GM23338 (cell line): ENCODE data around the gene UROS. TPM values are rescaled to one million over a fixed set of nuclear protein-coding genes. Genes with fewer than 3 reads are reported as not detected.

ENCODE experiments used
- ATAC-seq: fragments of 200-7000 bp; cut with Tn5 transposase; 3 replicates; pipeline ENCODE4 v1.9.1; 2020
- DNase-seq: peaks from one replicate; pipeline ENCODE4 v3.0.0-alpha.2; 2015; ENCODE audit warnings: low spot score
- H2AFZ ChIP-seq: fragments of 200-600 bp; sonication (generic); 2 replicates; pipeline ENCODE4 v1.8.0; 2016; ENCODE audit warnings: antibody characterized with exemption, mild to moderate bottlenecking, moderate library complexity
- H3F3A ChIP-seq: fragments of 200-600 bp; sonication (generic); replicated peaks from 2 replicates; pipeline ENCODE4 v1.8.0; 2017; ENCODE audit warnings: antibody characterized with exemption, mixed run types, low read depth
- H3K27ac ChIP-seq: fragments of 200-600 bp; sonication (generic); 2 replicates; pipeline ENCODE4 v1.6.1; 2016; ENCODE audit warnings: low read depth
- H3K27me3 ChIP-seq: fragments of 200-600 bp; sonication (generic); 2 replicates; pipeline ENCODE4 v1.8.0; 2016; ENCODE audit warnings: mild to moderate bottlenecking, mixed run types, moderate library complexity; ENCODE audit not compliant: insufficient read depth
- H3K36me3 ChIP-seq: fragments of 200-600 bp; sonication (generic); 2 replicates; pipeline ENCODE4 v1.8.0; 2016; ENCODE audit warnings: mild to moderate bottlenecking; ENCODE audit not compliant: insufficient read depth
- H3K4me1 ChIP-seq: fragments of 200-600 bp; sonication (generic); 2 replicates; pipeline ENCODE4 v1.8.0; 2016; ENCODE audit warnings: mild to moderate bottlenecking, moderate library complexity; ENCODE audit not compliant: insufficient read depth
- H3K4me2 ChIP-seq: fragments of 200-600 bp; sonication (generic); 2 replicates; pipeline ENCODE4 v1.7.1; 2017; ENCODE audit warnings: mixed run types
- H3K4me3 ChIP-seq: fragments of 200-600 bp; sonication (generic); 2 replicates; pipeline ENCODE4 v1.6.1; 2016; ENCODE audit warnings: mixed run types
- H3K79me2 ChIP-seq: fragments of 200-600 bp; sonication (generic); replicated peaks from 2 replicates; pipeline ENCODE4 v1.8.0; 2017; ENCODE audit warnings: mild to moderate bottlenecking; ENCODE audit not compliant: insufficient read depth
- H3K9me2 ChIP-seq: fragments of 200-600 bp; sonication (generic); 2 replicates; pipeline ENCODE4 v1.8.0; 2017; ENCODE audit not compliant: insufficient read depth
- H4K20me1 ChIP-seq: fragments of 200-600 bp; sonication (generic); replicated peaks from 2 replicates; pipeline ENCODE4 v1.8.0; 2017; ENCODE audit warnings: mild to moderate bottlenecking; ENCODE audit not compliant: insufficient read depth
- H3K27ac Mint-ChIP-seq: 2 replicates; pipeline ENCODE4 v1.8.0; 2020; ENCODE audit warnings: inconsistent platforms, mild to moderate bottlenecking, moderate library complexity, mixed read lengths
- H3K27me3 Mint-ChIP-seq: 3 replicates; pipeline ENCODE4 v1.8.0; 2022; ENCODE audit warnings: low read depth, mild to moderate bottlenecking, moderate library complexity, mixed read lengths, inconsistent platforms; ENCODE audit not compliant: insufficient read depth, poor library complexity
- H3K36me3 Mint-ChIP-seq: 3 replicates; pipeline ENCODE4 v1.8.0; 2021; ENCODE audit warnings: low read depth, mild to moderate bottlenecking, inconsistent platforms, moderate library complexity, mixed read lengths
- H3K4me1 Mint-ChIP-seq: 3 replicates; pipeline ENCODE4 v1.8.0; 2020; ENCODE audit warnings: mild to moderate bottlenecking, inconsistent platforms, mixed read lengths
- H3K4me3 Mint-ChIP-seq: 3 replicates; pipeline ENCODE4 v1.8.0; 2021; ENCODE audit warnings: moderate library complexity, mild to moderate bottlenecking, inconsistent platforms, mixed read lengths
- H3K9me3 Mint-ChIP-seq: 3 replicates; pipeline ENCODE4 v1.8.0; 2020; ENCODE audit warnings: moderate library complexity, mild to moderate bottlenecking, inconsistent platforms, mixed read lengths
- CREB1 ChIP-seq: fragments of 250-450 bp; sonication (Bioruptor Pico); IDR thresholded peaks from 2 replicates; pipeline ENCODE4 v1.5.0; 2020; ENCODE audit warnings: low read depth, mild to moderate bottlenecking, moderate library complexity
- EZH2phosphoT487 ChIP-seq: fragments of 200-600 bp; sonication (generic); IDR thresholded peaks from one replicate; pipeline ENCODE4 v1.8.1; 2018; ENCODE audit warnings: antibody characterized with exemption; ENCODE audit not compliant: unreplicated experiment
- NANOG ChIP-seq: IDR thresholded peaks from 2 replicates; pipeline ENCODE4 v1.6.1; 2016; ENCODE audit warnings: antibody characterized with exemption, borderline replicate concordance
- POLR2AphosphoS5 ChIP-seq: IDR thresholded peaks from 2 replicates; pipeline ENCODE4 v1.6.1; 2016; ENCODE audit warnings: antibody characterized with exemption, low read depth
- STAT1 ChIP-seq: IDR thresholded peaks from one replicate; pipeline ENCODE4 v1.6.1; 2016; ENCODE audit warnings: antibody characterized with exemption; ENCODE audit not compliant: unreplicated experiment
- ZNF114 ChIP-seq: fragments of 250-450 bp; sonication (Bioruptor Pico); IDR thresholded peaks from 2 replicates; pipeline ENCODE4 v1.5.0; 2020; ENCODE audit warnings: mild to moderate bottlenecking, moderate library complexity
- polyA plus RNA-seq: library from polyadenylated mRNA; unstranded; fragments of >200 nt; fragmentation: Nextera tagmentation; extraction: Ambion mirVana; gene quantifications from 2 replicates; pipeline ENCODE4 v1.2.1, GENCODE V29; 2016
- total RNA-seq: library from RNA; depleted of rRNA; stranded (reverse); fragments of >200 nt; shearing (Covaris generic); gene quantifications from 2 replicates; pipeline ENCODE4 v1.2.3, GENCODE V29; 2014
- TF ChIP-seq, protein P1 (sequence below), 2 experiments: fragments of 200-600 bp in 1 of 2; sonication (generic) in 1 of 2; conservative IDR thresholded peaks; 2 replicates each; pipeline versions ENCODE4 v1.5.1 to v1.6.1; 2016 to 2017; ENCODE audit warnings: antibody characterized with exemption in 2 of 2, low read depth in 2 of 2, mild to moderate bottlenecking in 2 of 2, moderate library complexity in 1 of 2
- TF ChIP-seq, protein P2 (sequence below): IDR thresholded peaks from 2 replicates; pipeline ENCODE4 v1.6.1; 2016; ENCODE audit warnings: antibody characterized with exemption
- TF ChIP-seq, protein P3 (sequence below): fragments of 250-450 bp; sonication (Bioruptor Pico); IDR thresholded peaks from 2 replicates; pipeline ENCODE4 v1.5.0; 2020; ENCODE audit warnings: mild to moderate bottlenecking, moderate library complexity

The UROS gene
- total and polyA plus RNA-seq, 2 experiments from 2014 or later: 41.3 to 43.4 TPM

DNA sequence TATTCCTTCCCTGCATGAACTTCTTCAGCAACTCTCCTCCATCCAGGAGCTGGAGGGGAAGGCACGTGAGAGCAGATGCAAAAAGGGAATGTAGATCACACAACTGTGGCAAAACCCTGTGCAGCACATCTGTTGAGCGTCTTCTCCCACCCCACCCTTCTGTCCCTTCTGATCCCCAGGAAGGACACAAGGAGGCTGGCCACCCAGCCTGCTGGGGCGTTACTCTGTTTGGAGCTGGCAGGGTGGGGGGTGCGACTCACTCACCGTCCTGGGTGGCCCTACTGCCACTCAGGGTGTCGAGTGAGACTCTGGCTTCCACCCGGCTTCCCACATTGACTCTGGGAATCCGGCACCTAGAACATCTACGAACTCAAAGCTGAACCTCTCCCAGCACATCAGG, 37.3 kb downstream of the UROS start:
- H3K4me3 Mint-ChIP-seq: no peak overlapping the region
- Histone ChIP-seq H3F3A (no peaks in the 10 kb centered on the region), H3K36me3 (no peaks in the 10 kb centered on the region), H4K20me1 (no peaks in the 10 kb centered on the region), H3K4me3 (no peak overlapping the region), H3K79me2 (no peaks in the 10 kb centered on the region), H3K9me2 (no peaks in the 10 kb centered on the region), H3K4me2 (no peak overlapping the region), H3K27ac (no peak overlapping the region), H3K27me3 (no peaks in the 10 kb centered on the region), H2AFZ (no peak overlapping the region), H3K4me1 (no peaks in the 10 kb centered on the region)
- no peaks in the 10 kb centered on the region; the same call in 2 of the 3 replicates for H3K9me3 Mint-ChIP-seq
- TF ChIP-seq EZH2phosphoT487 (no peak), POLR2AphosphoS5 (no peak), NANOG (no peak), CREB1 (no peak), ZNF114 (CRISPR knock-in tag) (no peak)
- TF ChIP-seq, protein P1, sequence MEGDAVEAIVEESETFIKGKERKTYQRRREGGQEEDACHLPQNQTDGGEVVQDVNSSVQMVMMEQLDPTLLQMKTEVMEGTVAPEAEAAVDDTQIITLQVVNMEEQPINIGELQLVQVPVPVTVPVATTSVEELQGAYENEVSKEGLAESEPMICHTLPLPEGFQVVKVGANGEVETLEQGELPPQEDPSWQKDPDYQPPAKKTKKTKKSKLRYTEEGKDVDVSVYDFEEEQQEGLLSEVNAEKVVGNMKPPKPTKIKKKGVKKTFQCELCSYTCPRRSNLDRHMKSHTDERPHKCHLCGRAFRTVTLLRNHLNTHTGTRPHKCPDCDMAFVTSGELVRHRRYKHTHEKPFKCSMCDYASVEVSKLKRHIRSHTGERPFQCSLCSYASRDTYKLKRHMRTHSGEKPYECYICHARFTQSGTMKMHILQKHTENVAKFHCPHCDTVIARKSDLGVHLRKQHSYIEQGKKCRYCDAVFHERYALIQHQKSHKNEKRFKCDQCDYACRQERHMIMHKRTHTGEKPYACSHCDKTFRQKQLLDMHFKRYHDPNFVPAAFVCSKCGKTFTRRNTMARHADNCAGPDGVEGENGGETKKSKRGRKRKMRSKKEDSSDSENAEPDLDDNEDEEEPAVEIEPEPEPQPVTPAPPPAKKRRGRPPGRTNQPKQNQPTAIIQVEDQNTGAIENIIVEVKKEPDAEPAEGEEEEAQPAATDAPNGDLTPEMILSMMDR (conservative IDR thresholded peaks at IDR 0.05; ENCODE audit: low read depth in 2 of 2): no peak
- TF ChIP-seq, protein P2, sequence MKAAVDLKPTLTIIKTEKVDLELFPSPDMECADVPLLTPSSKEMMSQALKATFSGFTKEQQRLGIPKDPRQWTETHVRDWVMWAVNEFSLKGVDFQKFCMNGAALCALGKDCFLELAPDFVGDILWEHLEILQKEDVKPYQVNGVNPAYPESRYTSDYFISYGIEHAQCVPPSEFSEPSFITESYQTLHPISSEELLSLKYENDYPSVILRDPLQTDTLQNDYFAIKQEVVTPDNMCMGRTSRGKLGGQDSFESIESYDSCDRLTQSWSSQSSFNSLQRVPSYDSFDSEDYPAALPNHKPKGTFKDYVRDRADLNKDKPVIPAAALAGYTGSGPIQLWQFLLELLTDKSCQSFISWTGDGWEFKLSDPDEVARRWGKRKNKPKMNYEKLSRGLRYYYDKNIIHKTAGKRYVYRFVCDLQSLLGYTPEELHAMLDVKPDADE: no peak
- peaks cover 3% of the 10 kb centered on the region for H3K27me3 Mint-ChIP-seq
- ATAC-seq (no peak), DNase-seq (no peak)
- no peaks in the 10 kb centered on the region; the same call in 1 of the 3 replicates for H3K4me1 Mint-ChIP-seq
- H3K27ac Mint-ChIP-seq: no peak overlapping the region
- H3K36me3 Mint-ChIP-seq: peaks cover 3% of the 10 kb centered on the region; the same call in 1 of the 3 replicates

DNA sequence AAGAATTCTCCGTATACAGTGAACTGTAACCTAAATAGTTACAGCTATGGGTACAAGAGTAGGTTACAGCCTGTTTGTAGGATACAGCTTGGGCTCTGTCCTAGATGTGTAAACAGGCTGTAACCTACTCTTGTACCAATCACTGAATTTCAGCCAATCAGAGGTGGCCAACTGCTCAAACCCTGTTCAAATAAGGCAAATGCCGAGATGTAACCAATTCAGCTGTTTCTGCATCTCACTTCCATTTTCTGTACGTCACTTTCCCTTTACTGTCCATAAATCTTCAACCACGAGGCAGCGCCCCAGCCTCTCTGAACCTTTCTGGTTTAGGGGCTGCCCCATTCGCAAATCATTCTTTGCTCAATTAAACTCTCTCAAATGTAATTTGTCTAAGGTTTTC, 39.1 kb downstream of the UROS start:
- Histone ChIP-seq H3K4me3 (no peak overlapping the region), H4K20me1 (no peaks in the 10 kb centered on the region), H3K27ac (no peak overlapping the region), H3K36me3 (no peaks in the 10 kb centered on the region), H3K79me2 (no peaks in the 10 kb centered on the region), H3K27me3 (no peaks in the 10 kb centered on the region), H3K4me2 (no peak overlapping the region), H3K9me2 (no peaks in the 10 kb centered on the region), H3F3A (no peaks in the 10 kb centered on the region), H3K4me1 (no peaks in the 10 kb centered on the region), H2AFZ (no peak overlapping the region)
- Mint-ChIP-seq H3K4me1 (no peaks in the 10 kb centered on the region; the same call in 1 of the 3 replicates), H3K36me3 (no peaks in the 10 kb centered on the region; the same call in 2 of the 3 replicates), H3K27ac (no peak overlapping the region), H3K4me3 (no peak overlapping the region), H3K27me3 (peaks cover 3% of the 10 kb centered on the region), H3K9me3 (peaks cover 4% of the 10 kb centered on the region; the same call in 2 of the 3 replicates)
- DNase-seq (no peak), ATAC-seq (no peak)
- no peak for TF ChIP-seq EZH2phosphoT487
- TF ChIP-seq, protein P3, sequence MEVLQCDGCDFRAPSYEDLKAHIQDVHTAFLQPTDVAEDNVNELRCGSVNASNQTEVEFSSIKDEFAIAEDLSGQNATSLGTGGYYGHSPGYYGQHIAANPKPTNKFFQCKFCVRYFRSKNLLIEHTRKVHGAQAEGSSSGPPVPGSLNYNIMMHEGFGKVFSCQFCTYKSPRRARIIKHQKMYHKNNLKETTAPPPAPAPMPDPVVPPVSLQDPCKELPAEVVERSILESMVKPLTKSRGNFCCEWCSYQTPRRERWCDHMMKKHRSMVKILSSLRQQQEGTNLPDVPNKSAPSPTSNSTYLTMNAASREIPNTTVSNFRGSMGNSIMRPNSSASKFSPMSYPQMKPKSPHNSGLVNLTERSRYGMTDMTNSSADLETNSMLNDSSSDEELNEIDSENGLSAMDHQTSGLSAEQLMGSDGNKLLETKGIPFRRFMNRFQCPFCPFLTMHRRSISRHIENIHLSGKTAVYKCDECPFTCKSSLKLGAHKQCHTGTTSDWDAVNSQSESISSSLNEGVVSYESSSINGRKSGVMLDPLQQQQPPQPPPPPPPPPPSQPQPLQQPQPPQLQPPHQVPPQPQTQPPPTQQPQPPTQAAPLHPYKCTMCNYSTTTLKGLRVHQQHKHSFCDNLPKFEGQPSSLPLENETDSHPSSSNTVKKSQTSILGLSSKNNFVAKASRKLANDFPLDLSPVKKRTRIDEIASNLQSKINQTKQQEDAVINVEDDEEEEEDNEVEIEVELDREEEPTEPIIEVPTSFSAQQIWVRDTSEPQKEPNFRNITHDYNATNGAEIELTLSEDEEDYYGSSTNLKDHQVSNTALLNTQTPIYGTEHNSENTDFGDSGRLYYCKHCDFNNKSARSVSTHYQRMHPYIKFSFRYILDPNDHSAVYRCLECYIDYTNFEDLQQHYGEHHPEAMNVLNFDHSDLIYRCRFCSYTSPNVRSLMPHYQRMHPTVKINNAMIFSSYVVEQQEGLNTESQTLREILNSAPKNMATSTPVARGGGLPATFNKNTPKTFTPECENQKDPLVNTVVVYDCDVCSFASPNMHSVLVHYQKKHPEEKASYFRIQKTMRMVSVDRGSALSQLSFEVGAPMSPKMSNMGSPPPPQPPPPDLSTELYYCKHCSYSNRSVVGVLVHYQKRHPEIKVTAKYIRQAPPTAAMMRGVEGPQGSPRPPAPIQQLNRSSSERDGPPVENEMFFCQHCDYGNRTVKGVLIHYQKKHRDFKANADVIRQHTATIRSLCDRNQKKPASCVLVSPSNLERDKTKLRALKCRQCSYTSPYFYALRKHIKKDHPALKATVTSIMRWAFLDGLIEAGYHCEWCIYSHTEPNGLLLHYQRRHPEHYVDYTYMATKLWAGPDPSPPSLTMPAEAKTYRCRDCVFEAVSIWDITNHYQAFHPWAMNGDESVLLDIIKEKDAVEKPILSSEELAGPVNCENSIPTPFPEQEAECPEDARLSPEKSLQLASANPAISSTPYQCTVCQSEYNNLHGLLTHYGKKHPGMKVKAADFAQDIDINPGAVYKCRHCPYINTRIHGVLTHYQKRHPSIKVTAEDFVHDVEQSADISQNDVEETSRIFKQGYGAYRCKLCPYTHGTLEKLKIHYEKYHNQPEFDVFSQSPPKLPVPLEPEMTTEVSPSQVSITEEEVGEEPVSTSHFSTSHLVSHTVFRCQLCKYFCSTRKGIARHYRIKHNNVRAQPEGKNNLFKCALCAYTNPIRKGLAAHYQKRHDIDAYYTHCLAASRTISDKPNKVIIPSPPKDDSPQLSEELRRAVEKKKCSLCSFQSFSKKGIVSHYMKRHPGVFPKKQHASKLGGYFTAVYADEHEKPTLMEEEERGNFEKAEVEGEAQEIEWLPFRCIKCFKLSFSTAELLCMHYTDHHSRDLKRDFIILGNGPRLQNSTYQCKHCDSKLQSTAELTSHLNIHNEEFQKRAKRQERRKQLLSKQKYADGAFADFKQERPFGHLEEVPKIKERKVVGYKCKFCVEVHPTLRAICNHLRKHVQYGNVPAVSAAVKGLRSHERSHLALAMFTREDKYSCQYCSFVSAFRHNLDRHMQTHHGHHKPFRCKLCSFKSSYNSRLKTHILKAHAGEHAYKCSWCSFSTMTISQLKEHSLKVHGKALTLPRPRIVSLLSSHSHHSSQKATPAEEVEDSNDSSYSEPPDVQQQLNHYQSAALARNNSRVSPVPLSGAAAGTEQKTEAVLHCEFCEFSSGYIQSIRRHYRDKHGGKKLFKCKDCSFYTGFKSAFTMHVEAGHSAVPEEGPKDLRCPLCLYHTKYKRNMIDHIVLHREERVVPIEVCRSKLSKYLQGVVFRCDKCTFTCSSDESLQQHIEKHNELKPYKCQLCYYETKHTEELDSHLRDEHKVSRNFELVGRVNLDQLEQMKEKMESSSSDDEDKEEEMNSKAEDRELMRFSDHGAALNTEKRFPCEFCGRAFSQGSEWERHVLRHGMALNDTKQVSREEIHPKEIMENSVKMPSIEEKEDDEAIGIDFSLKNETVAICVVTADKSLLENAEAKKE (CRISPR knock-in tag): no peak
- TF ChIP-seq, protein P1 (conservative IDR thresholded peaks at IDR 0.05; ENCODE audit: low read depth in 2 of 2): no peak
- no peak for TF ChIP-seq STAT1
